Psoas muscle (tissue), 8 donors: Measurements from ENCODE around the gene ANO6. TPM values are rescaled to one million over a fixed set of nuclear protein-coding genes. Genes with fewer than 3 reads are reported as not detected.
A peak's percentile ranks its signal among the peaks of the same experiment; 100 is the strongest.

Experiments
- ATAC-seq, 4 donors: fragments of 200-7000 bp; cut with Tn5 transposase; one replicate each; pipeline ENCODE4 v1.9.1; 2020; ENCODE audit warnings: moderate library complexity in 3 of 4, mild to moderate bottlenecking in 2 of 4
- DNase-seq, 2 donors: peaks; one replicate each; pipeline ENCODE4 v3.0.0-alpha.2; 2020
- H3K27ac ChIP-seq: fragments of 200-600 bp; one replicate; pipeline ENCODE4 v1.8.0; 2022
- H3K27me3 ChIP-seq, 3 donors: fragments of 200-600 bp in 1 of 3; one replicate each; pipeline versions ENCODE4 v1.6.1 to v1.8.0; 2013 to 2022; ENCODE audit warnings: low read length in 2 of 3, mild to moderate bottlenecking in 2 of 3, moderate library complexity in 1 of 3; ENCODE audit not compliant: insufficient read depth in 3 of 3
- H3K36me3 ChIP-seq, 2 donors: fragments of 200-600 bp in 1 of 2; one replicate each; pipeline versions ENCODE4 v1.6.1 to v1.8.0; 2013 to 2022; ENCODE audit warnings: low read depth in 1 of 2, mild to moderate bottlenecking in 1 of 2, moderate library complexity in 1 of 2; ENCODE audit not compliant: insufficient read depth in 1 of 2
- H3K4me1 ChIP-seq: fragments of 200-600 bp; one replicate; pipeline ENCODE4 v1.8.0; 2022
- H3K4me3 ChIP-seq: fragments of 200-600 bp; one replicate; pipeline ENCODE4 v1.8.0; 2022; ENCODE audit warnings: mild to moderate bottlenecking
- H3K9me3 ChIP-seq: fragments of 200-600 bp; one replicate; pipeline ENCODE4 v1.8.0; 2022
- WGBS, 3 donors: extraction: QIAGEN DNeasy Blood & Tissue Kit; methylation state at CpG; one replicate each; pipeline versions ENCODE4 v1.1.6 to v1.1.7; 2013; 5-methylcytosine and 5-hydroxymethylcytosine counted together
- intact Hi-C, 2 donors: fragments of 100-400 bp; cut with DNase I; formaldehyde crosslinking; loops; one replicate each; pipeline versions ENCODE4 v1.11.0 to v1.14.2; 2022
- polyA plus RNA-seq, 3 donors: library from polyadenylated mRNA; stranded (reverse); fragments of 200-250 nt; gene quantifications; one replicate each; pipeline ENCODE4 v1.2.3, GENCODE V29; 2013
- total RNA-seq, 4 donors: library from RNA; stranded (reverse); fragmentation: NEBNext Ultra II Directional in 2 of 4; extraction: Animal tissue kit (Norgen Biotek cat#: 25700) in 2 of 4; gene quantifications; one replicate each; pipeline versions ENCODE4 v1.2.1 to v1.2.4, GENCODE V29; 2021 to 2023
- TF ChIP-seq, protein P1 (sequence below): fragments of 200-600 bp; IDR thresholded peaks from one replicate; pipeline ENCODE4 v1.8.0; 2022; ENCODE audit warnings: antibody characterized with exemption
- donor health status: healthy with polysubstance abuse.
- donor health status: DM: no; HTN: no; CAD: no; lungs with moderate emphysema.
- donor health status: Bipolar disorder and iron deficiency.
- donor health status: healthy.
- donor health status: DM: yes; HTN: yes; CAD: no.
- donor health status: DM: no; HTN: no; CAD: no.
- donor health status: DM: no; HTN: no; CAD: no.
- donor health status: DM: yes; HTN: yes; CAD: no.

The ANO6 gene
- total and polyA plus RNA-seq, 7 donors, result 25.6 to 121 (median 51.5) TPM

DNA sequence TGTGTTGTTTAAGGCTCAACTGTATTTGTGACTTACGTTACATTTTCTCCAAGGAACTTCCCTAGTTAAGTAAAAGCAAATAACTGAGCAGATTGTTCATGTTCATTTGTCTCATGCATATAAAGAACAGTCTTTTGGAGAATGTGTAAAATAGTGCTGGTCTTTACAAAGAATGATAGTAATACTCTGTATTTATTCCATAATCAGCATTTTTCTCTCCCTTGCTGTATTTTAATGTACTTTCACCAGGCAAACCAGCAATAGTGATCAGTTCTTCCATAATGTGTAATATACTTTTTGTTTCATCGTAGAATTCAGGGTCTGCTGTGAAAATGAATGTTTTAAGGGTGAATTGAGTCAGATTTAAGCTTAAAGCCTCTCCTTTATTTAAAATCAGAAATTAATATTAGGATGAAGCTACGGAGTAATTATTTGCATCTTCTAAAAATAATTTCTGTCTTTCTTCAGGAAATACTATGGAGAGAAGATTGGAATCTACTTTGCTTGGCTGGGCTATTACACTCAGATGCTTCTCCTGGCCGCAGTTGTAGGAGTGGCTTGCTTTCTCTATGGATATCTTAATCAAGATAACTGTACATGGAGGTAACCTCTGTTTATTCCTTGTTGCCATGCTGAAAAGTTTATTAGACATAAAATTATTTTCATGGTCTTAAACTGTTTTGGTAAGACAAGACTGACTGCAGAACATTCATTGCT is 141.1 kb downstream of the ANO6 start:
- TF ChIP-seq, protein P1, sequence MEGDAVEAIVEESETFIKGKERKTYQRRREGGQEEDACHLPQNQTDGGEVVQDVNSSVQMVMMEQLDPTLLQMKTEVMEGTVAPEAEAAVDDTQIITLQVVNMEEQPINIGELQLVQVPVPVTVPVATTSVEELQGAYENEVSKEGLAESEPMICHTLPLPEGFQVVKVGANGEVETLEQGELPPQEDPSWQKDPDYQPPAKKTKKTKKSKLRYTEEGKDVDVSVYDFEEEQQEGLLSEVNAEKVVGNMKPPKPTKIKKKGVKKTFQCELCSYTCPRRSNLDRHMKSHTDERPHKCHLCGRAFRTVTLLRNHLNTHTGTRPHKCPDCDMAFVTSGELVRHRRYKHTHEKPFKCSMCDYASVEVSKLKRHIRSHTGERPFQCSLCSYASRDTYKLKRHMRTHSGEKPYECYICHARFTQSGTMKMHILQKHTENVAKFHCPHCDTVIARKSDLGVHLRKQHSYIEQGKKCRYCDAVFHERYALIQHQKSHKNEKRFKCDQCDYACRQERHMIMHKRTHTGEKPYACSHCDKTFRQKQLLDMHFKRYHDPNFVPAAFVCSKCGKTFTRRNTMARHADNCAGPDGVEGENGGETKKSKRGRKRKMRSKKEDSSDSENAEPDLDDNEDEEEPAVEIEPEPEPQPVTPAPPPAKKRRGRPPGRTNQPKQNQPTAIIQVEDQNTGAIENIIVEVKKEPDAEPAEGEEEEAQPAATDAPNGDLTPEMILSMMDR, result no peak
- no peaks in the 10 kb centered on the region for H3K27me3 ChIP-seq
- peaks cover 8% of the 10 kb centered on the region for H3K9me3 ChIP-seq
- peak overlapping the region; percentile 2 for H3K27ac ChIP-seq
- peaks cover 22% of the 10 kb centered on the region for H3K4me1 ChIP-seq
- no peak overlapping the region for H3K4me3 ChIP-seq
- H3K36me3 ChIP-seq, result peaks cover 3 to 80% of the 10 kb centered on the region in 2 donors
- WGBS, 3 donors, result 68 to 77% (median 68%) methylated on average over 4 of the region's 4 CpGs
- no peak for ATAC-seq
- DNase-seq, result no peak
- intact Hi-C loops, result no loop called here

DNA sequence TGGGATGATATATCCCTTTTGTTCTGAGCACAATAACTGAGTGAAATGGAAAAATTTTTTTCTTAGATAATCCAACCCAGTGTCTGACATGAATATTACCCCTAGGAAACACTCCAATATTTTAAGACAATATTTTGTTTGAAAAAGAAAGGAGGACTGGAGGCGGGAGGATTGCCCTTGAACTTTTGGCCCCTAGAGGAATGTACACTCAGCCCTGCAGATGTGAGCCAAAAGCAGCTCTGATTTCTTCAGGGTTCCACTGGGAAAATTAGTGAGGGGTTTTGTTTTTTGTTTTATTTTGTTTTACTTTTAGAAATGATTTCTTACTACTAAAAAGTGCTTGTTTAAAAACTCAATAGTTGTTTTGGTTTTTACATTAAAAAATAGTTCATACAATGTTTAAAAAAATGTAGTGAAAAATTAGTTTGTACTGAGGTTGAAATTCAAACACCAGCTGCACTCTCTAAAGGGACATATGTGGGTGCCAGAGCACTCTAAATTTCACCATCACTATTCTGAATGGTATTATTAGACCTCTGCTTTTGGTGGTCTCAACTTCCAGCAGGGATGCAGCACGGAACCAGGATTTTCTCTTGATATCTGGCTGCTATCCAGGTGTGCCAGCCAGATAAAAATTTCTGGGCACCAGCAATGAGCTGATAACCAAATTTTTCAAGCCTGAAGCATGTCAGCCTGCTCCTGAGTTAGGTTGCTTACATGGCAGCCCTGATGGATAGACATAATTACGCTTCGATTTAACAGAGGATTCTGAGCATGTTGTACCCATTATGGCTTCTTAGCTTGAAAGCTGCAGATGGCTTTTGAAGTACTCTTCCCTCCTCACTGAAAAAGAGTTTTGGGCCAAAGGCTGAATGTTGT is 141.9 kb downstream of the ANO6 start:
- peak in 2 of 4 donors; percentile 52 to 71 for ATAC-seq
- WGBS, 3 donors, result 31 to 37% (median 36%) methylated on average over 4 of the region's 4 CpGs
- intact Hi-C loops, result no loop called here
- Histone ChIP-seq H3K4me1 (peaks cover 22% of the 10 kb centered on the region), H3K27ac (peak overlapping the region; percentile 2), H3K27me3 (no peaks in the 10 kb centered on the region), H3K9me3 (peaks cover 15% of the 10 kb centered on the region), H3K4me3 (no peak overlapping the region), H3K36me3 (peaks cover 0 to 75% of the 10 kb centered on the region in 2 donors)
- TF ChIP-seq, protein P1, result no peak
- no peak for DNase-seq

DNA sequence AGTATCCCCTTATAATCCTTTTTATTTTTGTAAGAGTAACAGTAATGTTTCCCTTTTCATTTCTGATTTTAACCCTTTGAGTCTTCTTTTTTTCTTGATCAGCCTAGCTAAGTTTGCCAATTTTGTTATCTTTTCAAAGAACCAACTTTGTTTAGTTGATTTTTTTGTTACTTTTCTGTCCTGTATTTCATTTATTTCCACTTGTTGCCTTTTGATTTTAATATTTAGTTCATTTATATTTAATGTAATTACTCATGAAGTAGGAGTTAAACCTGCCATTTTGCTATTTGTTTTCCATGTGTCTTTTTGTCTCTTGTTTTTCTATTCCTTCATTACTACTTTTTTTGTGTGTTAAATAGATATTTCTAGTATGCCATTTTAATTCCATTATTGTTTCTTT is 146.4 kb downstream of the ANO6 start:
- Histone ChIP-seq H3K27ac (no peak overlapping the region), H3K4me3 (no peak overlapping the region), H3K36me3 (peaks cover 0 to 31% of the 10 kb centered on the region in 2 donors), H3K9me3 (peaks cover 30% of the 10 kb centered on the region), H3K27me3 (no peaks in the 10 kb centered on the region), H3K4me1 (peaks cover 9% of the 10 kb centered on the region)
- TF ChIP-seq, protein P1, result no peak
- ATAC-seq (no peak), DNase-seq (no peak)
- intact Hi-C loops, result no loop called here

DNA sequence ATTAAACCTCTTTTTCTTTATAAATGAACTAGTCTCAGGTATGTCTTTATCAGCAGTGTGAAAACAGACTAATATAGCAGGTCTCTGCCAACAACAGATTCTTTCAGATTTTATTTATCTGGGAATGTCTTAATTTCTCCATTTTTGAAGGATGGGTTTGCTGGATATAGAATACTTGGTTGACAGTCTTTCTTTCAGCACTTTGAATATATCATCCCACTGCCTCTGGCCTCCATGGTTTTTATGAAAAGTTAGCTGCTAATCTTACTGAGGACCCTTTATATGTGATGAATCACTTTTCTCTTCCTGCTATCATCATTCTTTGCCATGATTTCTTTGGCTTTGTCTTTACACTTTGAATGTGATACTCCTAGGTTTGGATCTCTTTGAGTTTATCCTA is 148.0 kb downstream of the ANO6 start:
- no peak for ATAC-seq
- Histone ChIP-seq H3K36me3 (peaks cover 1 to 31% of the 10 kb centered on the region in 2 donors), H3K4me3 (no peak overlapping the region), H3K9me3 (peaks cover 30% of the 10 kb centered on the region), H3K27me3 (no peaks in the 10 kb centered on the region), H3K27ac (no peak overlapping the region), H3K4me1 (no peaks in the 10 kb centered on the region)
- intact Hi-C loops, result no loop called here
- DNase-seq, result no peak
- TF ChIP-seq, protein P1, result no peak
